GM12891 (cell line): ENCODE results near the gene TXNDC5.

ENCODE experiments used
- DNase-seq: peaks from one replicate; pipeline ENCODE4 v3.0.0; 2011; ENCODE audit warnings: low spot score; ENCODE audit not compliant: insufficient read length
- FAIRE-seq: peaks from 2 replicates; lab custom pipeline; 2011; peaks lifted over from hg19 to GRCh38; lab: Jason Lieb, UNC
- PAX5 ChIP-seq: IDR thresholded peaks from 2 replicates; pipeline ENCODE4 v1.6.1; 2011; ENCODE audit warnings: low read length, moderate library complexity, mild to moderate bottlenecking; ENCODE audit not compliant: insufficient read depth, severe bottlenecking
- POLR2A ChIP-seq: IDR thresholded peaks from 2 replicates; pipeline ENCODE4 v1.6.1; 2011; ENCODE audit warnings: low read depth, low read length, control low read depth
- POLR2AphosphoS5 ChIP-seq: IDR thresholded peaks from 2 replicates; pipeline ENCODE4 v1.6.1; 2011; ENCODE audit warnings: low read depth, low read length, control low read depth
- POU2F2 ChIP-seq: IDR thresholded peaks from 2 replicates; pipeline ENCODE4 v1.6.1; 2011; ENCODE audit warnings: low read depth, mild to moderate bottlenecking, control low read depth, low read length, moderate library complexity
- SPI1 ChIP-seq: IDR thresholded peaks from 2 replicates; pipeline ENCODE4 v1.6.1; 2011; ENCODE audit warnings: low read depth, low read length, control low read depth
- TAF1 ChIP-seq: IDR thresholded peaks from 2 replicates; pipeline ENCODE4 v1.6.1; 2011; ENCODE audit warnings: low read depth, low read length, control low read depth

The TXNDC5 gene

GRCh38 chr6:7888587-7889357 lies 21.8 kb downstream of the TXNDC5 start:
- TF ChIP-seq POLR2A (no peak), POLR2AphosphoS5 (no peak), TAF1 (no peak), SPI1 (no peak), POU2F2 (no peak), PAX5 (no peak)
- FAIRE-seq = no peak
- DNase-seq = no peak

- DNase-seq (no peak), FAIRE-seq (no peak)
- TF ChIP-seq SPI1 (no peak), POLR2A (0 out of 2 replicates have a peak, but pooled peaks have one; percentile 30)
Measured at GRCh38 chr6:7887278-7887991, 23.2 kb downstream of the TXNDC5 start.

- no peak for FAIRE-seq
- no peak for DNase-seq
- TF ChIP-seq POLR2AphosphoS5 (no peak), TAF1 (no peak), POLR2A (no peak), PAX5 (no peak), SPI1 (no peak), POU2F2 (no peak)
Measured at GRCh38 chr6:7886132-7886531, 24.5 kb downstream of the TXNDC5 start.

- no peak for FAIRE-seq
- TF ChIP-seq POLR2A (no peak), TAF1 (no peak), PAX5 (no peak), SPI1 (no peak), POU2F2 (no peak), POLR2AphosphoS5 (no peak)
- DNase-seq = no peak
Measured at GRCh38 chr6:7883381-7883780, 27.2 kb downstream of the TXNDC5 start.

- FAIRE-seq (no peak), DNase-seq (no peak)
- TF ChIP-seq SPI1 = no peak
- TF ChIP-seq POU2F2 = no peak
- TF ChIP-seq POLR2AphosphoS5 = no peak
- no peak for TF ChIP-seq TAF1
- TF ChIP-seq PAX5 = no peak
- TF ChIP-seq POLR2A = no peak
Measured at GRCh38 chr6:7882505-7883257, 27.9 kb downstream of the TXNDC5 start.

- DNase-seq (no peak), FAIRE-seq (no peak)
- TF ChIP-seq POLR2A (no peak), SPI1 (no peak), PAX5 (no peak), POLR2AphosphoS5 (no peak), POU2F2 (no peak), TAF1 (no peak)
Measured at GRCh38 chr6:7881765-7882500, 28.7 kb downstream of the TXNDC5 start.

- no peak for FAIRE-seq
- no peak for DNase-seq
- TF ChIP-seq SPI1 (no peak), POLR2A (no peak), TAF1 (no peak), PAX5 (no peak), POLR2AphosphoS5 (no peak; the same call in 1 of the 2 replicates), POU2F2 (no peak)
Measured at GRCh38 chr6:7880718-7881107, 29.9 kb downstream of the TXNDC5 start.

- FAIRE-seq (no peak), DNase-seq (no peak)
- TF ChIP-seq TAF1 (no peak), POLR2A (no peak; the same call in 1 of the 2 replicates), POLR2AphosphoS5 (no peak), PAX5 (no peak), SPI1 (no peak), POU2F2 (no peak)
Measured at GRCh38 chr6:7879980-7880717, 30.4 kb downstream of the TXNDC5 start.

- DNase-seq (no peak), FAIRE-seq (no peak)
Measured at GRCh38 chr6:7879579-7879978, 31.0 kb downstream of the TXNDC5 start.

More at GRCh38 chr6:7879579-7879978, 31.0 kb downstream of the TXNDC5 start:
- no peak for TF ChIP-seq POU2F2
- TF ChIP-seq PAX5 = no peak
- no peak for TF ChIP-seq SPI1
- no peak for TF ChIP-seq TAF1
